K562 (cell line): Measurements from ENCODE around the gene EMD. TPM values are rescaled to one million over a fixed set of nuclear protein-coding genes. Genes with fewer than 3 reads are reported as not detected.

Experiments used
- AFF4 ChIP-seq: sonication (generic); formaldehyde crosslinking; IDR thresholded peaks from 2 replicates; pipeline ENCODE4 v1.8.0; 2023; ENCODE audit warnings: mild to moderate bottlenecking, missing genetic modification reagents
- CCNT2 ChIP-seq: IDR thresholded peaks from 2 replicates; pipeline ENCODE4 v1.6.1; 2011; ENCODE audit warnings: borderline replicate concordance, low read depth, mild to moderate bottlenecking, moderate library complexity, mixed read lengths, low read length; ENCODE audit not compliant: insufficient read length; ENCODE audit errors: extremely low read depth
- ELF2 ChIP-seq: fragments of 250-450 bp; sonication (Bioruptor Pico); IDR thresholded peaks from 2 replicates; pipeline ENCODE4 v1.5.0; 2021; ENCODE audit warnings: mild to moderate bottlenecking
- HIVEP1 ChIP-seq: fragments of 250-450 bp; sonication (Bioruptor Pico); IDR thresholded peaks from 2 replicates; pipeline ENCODE4 v1.4.0; 2020; ENCODE audit warnings: mild to moderate bottlenecking
- HMGXB4 ChIP-seq: sonication (generic); formaldehyde crosslinking; IDR thresholded peaks from 2 replicates; pipeline ENCODE4 v1.8.1; 2023; ENCODE audit warnings: mild to moderate bottlenecking, missing genetic modification reagents
- LARP7 ChIP-seq: fragments of 450-650 bp; IDR thresholded peaks from 2 replicates; pipeline ENCODE4 v1.6.1; 2016
- NCOA2 ChIP-seq, 2 experiments: fragments of 450-650 bp; IDR thresholded peaks; 2 replicates each; pipeline ENCODE4 v1.6.1; 2018; ENCODE audit warnings: mild to moderate bottlenecking in 2 of 2, moderate library complexity in 1 of 2; ENCODE audit not compliant: partially characterized antibody in 2 of 2
- PML ChIP-seq: IDR thresholded peaks from 2 replicates; pipeline ENCODE4 v1.6.1; 2012; ENCODE audit warnings: low read length, inconsistent platforms
- RAD21 ChIP-seq, 2 experiments: fragments of 250-450 bp in 1 of 2; fragments of 450-650 bp in 1 of 2; sonication (Bioruptor Pico) in 1 of 2; formaldehyde crosslinking in 1 of 2; IDR thresholded peaks in 1 of 2; conservative IDR thresholded peaks in 1 of 2; 2 replicates each; pipeline versions ENCODE4 v1.4.0 to v1.8.0; 2020 to 2022; ENCODE audit warnings: mild to moderate bottlenecking in 2 of 2, moderate library complexity in 1 of 2
- RB1 ChIP-seq: fragments of 450-650 bp; IDR thresholded peaks from 2 replicates; pipeline ENCODE4 v1.6.1; 2017; ENCODE audit warnings: low read depth, mild to moderate bottlenecking
- TBP ChIP-seq: optimal IDR thresholded peaks from 2 replicates; pipeline ENCODE3; 2011; ENCODE audit warnings: low read depth, low read length, improper control_type of control experiment
- ZBTB5 ChIP-seq: fragments of 450-650 bp; IDR thresholded peaks from 2 replicates; pipeline ENCODE4 v1.6.1; 2017; ENCODE audit warnings: antibody characterized with exemption
- ZBTB7A ChIP-seq: IDR thresholded peaks from 2 replicates; pipeline ENCODE4 v1.6.1; 2011; ENCODE audit warnings: low read depth, mild to moderate bottlenecking, low read length, moderate library complexity, borderline replicate concordance; ENCODE audit not compliant: control insufficient read depth
- ZBTB9 ChIP-seq: fragments of 450-650 bp; formaldehyde crosslinking; IDR thresholded peaks from 2 replicates; pipeline ENCODE4 v1.4.0; 2020; ENCODE audit warnings: mild to moderate bottlenecking, moderate library complexity
- ZFP30 ChIP-seq: fragments of 250-450 bp; sonication (Bioruptor Pico); IDR thresholded peaks from 2 replicates; pipeline ENCODE4 v1.8.0; 2022; ENCODE audit warnings: moderate library complexity, mild to moderate bottlenecking, inconsistent platforms, borderline replicate concordance
- ZNF408 ChIP-seq: fragments of 250-450 bp; sonication (Bioruptor Pico); IDR thresholded peaks from 2 replicates; pipeline ENCODE4 v1.4.0; 2020; ENCODE audit warnings: low read depth, mild to moderate bottlenecking, moderate library complexity
- ZNF655 ChIP-seq: fragments of 250-450 bp; sonication (Bioruptor Pico); IDR thresholded peaks from 2 replicates; pipeline ENCODE4 v1.5.0; 2021
- polyA plus RNA-seq, 8 experiments: library from polyadenylated mRNA; depleted of rRNA in 4 of 8; stranded (reverse) in 5 of 8; unstranded in 3 of 8; fragments of >200 nt; fragmentation: Nextera tagmentation in 2 of 8; fragmentation: Illumina TruSeq in 1 of 8; extraction: Ambion mirVana in 2 of 8; extraction: Trizol in 1 of 8; gene quantifications; 2 replicates each; pipeline versions ENCODE4 v1.2.1 to v1.2.3, GENCODE V29; 2011 to 2014; ENCODE audit warnings: inconsistent platforms in 1 of 8, missing spikeins in 1 of 8
- total RNA-seq, 7 experiments: library from RNA; depleted of rRNA in 6 of 7; stranded (reverse); fragments of >200 nt in 6 of 7; fragmentation: Illumina TruSeq in 2 of 7; extraction: Trizol in 2 of 7; gene quantifications; 2 replicates each; pipeline versions ENCODE4 v1.2.1 to v1.2.3, GENCODE V29; 2011 to 2021; ENCODE audit warnings: low replicate concordance in 1 of 7

The EMD gene
- total and polyA plus RNA-seq, 9 of the 15 experiments (the other 6 are each of a cell fraction or from before 2014, with no cell fraction given): 2.3 to 206 (median 61.9) TPM

- TF ChIP-seq ELF2 (no peak), PML (peak; percentile 97), NCOA2 (IDR thresholded peaks at IDR 0.05; ENCODE audit: partially characterized antibody in 2 of 2) (no peak), ZFP30 (CRISPR knock-in tag) (no peak), AFF4 (peak; percentile 99), CCNT2 (no peak), HIVEP1 (CRISPR knock-in tag) (no peak), LARP7 (no peak), ZBTB7A (no peak), TBP (no peak), HMGXB4 (CRISPR knock-in tag) (no peak; the same call in 1 of the 2 replicates), RB1 (peak; percentile 34), ZBTB9 (CRISPR knock-in tag) (no peak), ZNF408 (no peak), RAD21 (CRISPR knock-in tag; conservative IDR thresholded peaks at IDR 0.05 in 1 of 2, IDR thresholded peaks at IDR 0.05 in 1 of 2) (no peak; a peak in 1 of 4 replicates), ZBTB5 (no peak), ZNF655 (CRISPR knock-in tag) (no peak)
These were observed 19.0 kb downstream of the EMD start, which contains the start of gene RPL10 (continued) for GRCh38 chrX:154397888-154398667.
